ENCODE data around the gene TRAF1.

TRAF1 gene

DNA sequence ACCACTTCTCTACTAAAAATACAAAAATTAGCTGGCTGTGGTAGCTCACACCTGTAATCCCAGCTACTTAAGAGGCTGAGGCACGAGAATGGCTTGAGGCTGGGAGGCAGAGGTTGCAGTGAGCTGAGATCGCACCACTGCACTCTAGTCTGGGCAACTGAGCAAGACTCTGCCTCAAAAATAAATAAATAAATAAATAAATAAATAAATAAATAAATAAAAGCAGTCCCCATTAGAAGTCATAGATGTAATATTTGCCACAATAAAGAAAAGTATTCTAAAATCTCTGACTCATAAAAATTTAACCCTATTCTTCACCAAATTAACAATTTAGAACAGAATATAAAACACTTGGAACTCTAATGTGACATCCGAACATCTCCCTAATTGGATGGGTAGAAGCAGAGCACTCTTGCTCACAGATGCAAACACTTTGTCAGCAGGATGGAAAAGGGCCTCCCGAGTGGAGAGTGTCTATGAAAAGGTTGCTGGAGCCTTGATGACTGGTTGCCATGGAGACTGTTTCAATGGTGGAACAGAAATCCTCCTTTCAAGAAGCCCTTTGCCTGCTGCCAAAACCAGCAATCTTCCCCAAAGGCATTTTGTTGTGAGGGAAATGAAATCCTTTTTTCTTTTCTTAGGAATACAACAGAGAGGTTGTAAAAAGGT lies 38.9 kb upstream of the TRAF1 start:
- no peak overlapping the region for H2AFZ ChIP-seq (ENCODE audit: low read length)
- no peaks in the 10 kb centered on the region for H4K20me1 ChIP-seq (ENCODE audit: insufficient read depth, low read length, poor library complexity, severe bottlenecking)
- H3F3A ChIP-seq (ENCODE audit: low read depth): no peaks in the 10 kb centered on the region
- no peaks in the 10 kb centered on the region for H3K36me3 ChIP-seq (ENCODE audit: insufficient read depth, low read length)
- no peaks in the 10 kb centered on the region for H3K9me2 ChIP-seq (replicated peaks; ENCODE audit: low read depth, low read length)
- H3K79me2 ChIP-seq (ENCODE audit: insufficient read depth, low read length): no peaks in the 10 kb centered on the region
- H3K9me3 ChIP-seq (ENCODE audit: insufficient read depth, low read depth, low read length): no peaks in the 10 kb centered on the region
- H3K4me1 ChIP-seq (ENCODE audit: insufficient read depth, low read length, poor library complexity, severe bottlenecking): no peaks in the 10 kb centered on the region
- no peak overlapping the region for H3K4me3 ChIP-seq (ENCODE audit: low read length, poor library complexity, severe bottlenecking)
- no peak overlapping the region for H3K9ac ChIP-seq (ENCODE audit: low read depth, low read length, poor library complexity, severe bottlenecking)
- H3K4me2 ChIP-seq (ENCODE audit: low read depth, low read length, poor library complexity, severe bottlenecking): no peak overlapping the region
- no peak for TF ChIP-seq EZH2phosphoT487 (IDR thresholded peaks at IDR 0.05; ENCODE audit: borderline replicate concordance)
- TF ChIP-seq, protein P1, sequence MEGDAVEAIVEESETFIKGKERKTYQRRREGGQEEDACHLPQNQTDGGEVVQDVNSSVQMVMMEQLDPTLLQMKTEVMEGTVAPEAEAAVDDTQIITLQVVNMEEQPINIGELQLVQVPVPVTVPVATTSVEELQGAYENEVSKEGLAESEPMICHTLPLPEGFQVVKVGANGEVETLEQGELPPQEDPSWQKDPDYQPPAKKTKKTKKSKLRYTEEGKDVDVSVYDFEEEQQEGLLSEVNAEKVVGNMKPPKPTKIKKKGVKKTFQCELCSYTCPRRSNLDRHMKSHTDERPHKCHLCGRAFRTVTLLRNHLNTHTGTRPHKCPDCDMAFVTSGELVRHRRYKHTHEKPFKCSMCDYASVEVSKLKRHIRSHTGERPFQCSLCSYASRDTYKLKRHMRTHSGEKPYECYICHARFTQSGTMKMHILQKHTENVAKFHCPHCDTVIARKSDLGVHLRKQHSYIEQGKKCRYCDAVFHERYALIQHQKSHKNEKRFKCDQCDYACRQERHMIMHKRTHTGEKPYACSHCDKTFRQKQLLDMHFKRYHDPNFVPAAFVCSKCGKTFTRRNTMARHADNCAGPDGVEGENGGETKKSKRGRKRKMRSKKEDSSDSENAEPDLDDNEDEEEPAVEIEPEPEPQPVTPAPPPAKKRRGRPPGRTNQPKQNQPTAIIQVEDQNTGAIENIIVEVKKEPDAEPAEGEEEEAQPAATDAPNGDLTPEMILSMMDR (conservative IDR thresholded peaks at IDR 0.05; ENCODE audit: low read length): no peak
- H3K27me3 ChIP-seq (ENCODE audit: insufficient read depth, low read length, poor library complexity, severe bottlenecking): no peaks in the 10 kb centered on the region

DNA sequence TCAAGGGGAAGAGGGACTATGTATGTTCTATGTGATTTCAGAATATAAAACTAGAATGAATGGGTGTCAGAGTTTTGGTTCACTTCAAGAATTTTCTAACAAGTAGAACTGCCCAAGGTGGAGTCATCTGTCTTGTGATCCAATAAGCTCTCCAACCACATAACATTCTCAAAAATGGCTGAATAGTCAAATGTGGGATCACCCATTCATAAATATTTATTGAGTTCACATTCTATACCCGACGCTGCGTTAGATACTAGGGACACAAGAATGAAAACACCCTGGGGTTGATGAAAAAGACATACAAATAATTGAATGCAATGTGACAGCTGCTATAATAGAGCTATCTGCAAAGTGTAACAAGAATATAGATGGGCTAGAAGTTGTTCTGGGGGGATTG lies 35.3 kb upstream of the TRAF1 start:
- no peaks in the 10 kb centered on the region for H3K9me3 ChIP-seq (ENCODE audit: insufficient read depth, low read depth, low read length)
- H3K4me1 ChIP-seq (ENCODE audit: insufficient read depth, low read length, poor library complexity, severe bottlenecking): no peaks in the 10 kb centered on the region
- TF ChIP-seq, protein P1 (conservative IDR thresholded peaks at IDR 0.05; ENCODE audit: low read length): no peak
- TF ChIP-seq EZH2phosphoT487 (IDR thresholded peaks at IDR 0.05; ENCODE audit: borderline replicate concordance): no peak
- no peaks in the 10 kb centered on the region for H4K20me1 ChIP-seq (ENCODE audit: insufficient read depth, low read length, poor library complexity, severe bottlenecking)
- no peaks in the 10 kb centered on the region for H3K36me3 ChIP-seq (ENCODE audit: insufficient read depth, low read length)
- no peak overlapping the region for H2AFZ ChIP-seq (ENCODE audit: low read length)
- no peaks in the 10 kb centered on the region for H3K9me2 ChIP-seq (replicated peaks; ENCODE audit: low read depth, low read length)
- H3K9ac ChIP-seq (ENCODE audit: low read depth, low read length, poor library complexity, severe bottlenecking): no peak overlapping the region
- no peaks in the 10 kb centered on the region for H3F3A ChIP-seq (ENCODE audit: low read depth)
- H3K27me3 ChIP-seq (ENCODE audit: insufficient read depth, low read length, poor library complexity, severe bottlenecking): no peaks in the 10 kb centered on the region
- no peak overlapping the region for H3K4me3 ChIP-seq (ENCODE audit: low read length, poor library complexity, severe bottlenecking)
- H3K4me2 ChIP-seq (ENCODE audit: low read depth, low read length, poor library complexity, severe bottlenecking): no peak overlapping the region
- no peaks in the 10 kb centered on the region for H3K79me2 ChIP-seq (ENCODE audit: insufficient read depth, low read length)

DNA sequence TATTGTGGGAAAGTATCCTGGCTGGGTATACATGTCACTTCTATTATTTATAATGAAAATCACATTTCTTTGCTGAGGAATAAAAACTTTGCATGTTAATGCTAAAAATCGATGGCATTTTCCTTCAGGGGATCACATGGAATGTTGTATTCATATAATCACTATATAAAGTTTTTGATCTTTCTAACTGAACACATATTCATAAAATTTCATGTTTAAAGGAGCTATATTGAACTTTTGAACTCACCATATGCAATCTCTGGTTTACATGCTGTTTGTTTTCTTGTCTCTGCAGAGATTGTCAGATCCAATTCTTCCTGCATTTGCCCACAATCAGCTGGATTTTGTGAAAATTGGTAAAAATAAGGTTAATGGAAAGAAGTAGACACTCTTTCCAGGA lies 33.4 kb upstream of the TRAF1 start:
- Histone ChIP-seq H3K4me1 (ENCODE audit: insufficient read depth, low read length, poor library complexity, severe bottlenecking) (no peaks in the 10 kb centered on the region), H4K20me1 (ENCODE audit: insufficient read depth, low read length, poor library complexity, severe bottlenecking) (no peaks in the 10 kb centered on the region), H2AFZ (ENCODE audit: low read length) (no peak overlapping the region), H3F3A (ENCODE audit: low read depth) (no peaks in the 10 kb centered on the region), H3K9me3 (ENCODE audit: insufficient read depth, low read depth, low read length) (no peaks in the 10 kb centered on the region), H3K4me3 (ENCODE audit: low read length, poor library complexity, severe bottlenecking) (no peak overlapping the region), H3K27me3 (ENCODE audit: insufficient read depth, low read length, poor library complexity, severe bottlenecking) (no peaks in the 10 kb centered on the region), H3K9me2 (replicated peaks; ENCODE audit: low read depth, low read length) (no peaks in the 10 kb centered on the region), H3K79me2 (ENCODE audit: insufficient read depth, low read length) (no peaks in the 10 kb centered on the region), H3K9ac (ENCODE audit: low read depth, low read length, poor library complexity, severe bottlenecking) (no peak overlapping the region), H3K4me2 (ENCODE audit: low read depth, low read length, poor library complexity, severe bottlenecking) (no peak overlapping the region), H3K36me3 (ENCODE audit: insufficient read depth, low read length) (no peaks in the 10 kb centered on the region)
- no peak for TF ChIP-seq EZH2phosphoT487 (IDR thresholded peaks at IDR 0.05; ENCODE audit: borderline replicate concordance)
- TF ChIP-seq, protein P1 (conservative IDR thresholded peaks at IDR 0.05; ENCODE audit: low read length): no peak
